HG03469 (cell line): ENCODE measurements around the gene COL24A1.
"Not testable (repeated sequence)": the region's sequence is repeated elsewhere in the genome, so short reads cannot be mapped to it uniquely, and the experiment has no call there.

ENCODE experiments used
- ATAC-seq: cut with Tn5 transposase; IDR thresholded peaks from one replicate; pipeline ENCODE4 v1.9.1; 2021; ENCODE audit warnings: mild to moderate bottlenecking, moderate library complexity, moderate number of reproducible peaks; ENCODE audit not compliant: unreplicated experiment

COL24A1 gene

DNA sequence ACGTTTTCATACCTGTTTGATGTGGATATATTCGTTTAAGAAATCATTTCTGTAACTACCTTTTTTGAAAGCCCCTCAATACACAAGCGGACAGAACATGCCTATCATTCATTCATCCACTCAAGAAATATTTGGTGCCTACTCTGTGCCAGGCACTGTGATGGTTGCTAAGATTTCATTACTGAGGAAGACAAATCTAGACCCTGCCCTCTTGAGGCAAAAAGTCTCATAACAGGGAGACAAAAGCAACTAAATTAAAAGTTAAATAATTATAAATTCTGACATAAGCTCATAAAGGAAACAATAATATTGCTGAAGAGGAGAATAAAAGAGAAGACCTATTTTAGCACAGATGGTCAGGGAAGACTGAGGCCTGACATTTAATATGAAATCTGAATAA lies 244.8 kb downstream of the COL24A1 start:
- ATAC-seq = no peak

DNA sequence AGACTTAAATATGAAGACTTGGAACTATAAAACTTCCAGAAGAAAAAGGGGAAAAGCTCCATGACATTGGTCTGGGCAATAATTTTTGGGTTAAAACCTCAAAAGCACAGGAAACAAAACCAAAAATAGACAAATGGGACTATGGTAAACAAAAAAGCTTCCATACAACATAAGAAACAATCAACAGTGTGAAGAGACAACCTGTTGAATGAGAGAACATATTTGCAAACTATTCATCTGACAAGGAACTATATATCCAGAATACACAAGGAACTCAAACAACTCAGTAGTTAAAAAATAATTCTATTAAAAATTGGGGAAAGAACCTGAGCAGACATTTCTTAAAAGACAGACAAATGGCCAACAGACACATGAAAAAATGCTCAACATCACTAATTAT lies 255.7 kb downstream of the COL24A1 start:
- ATAC-seq = no peak

DNA sequence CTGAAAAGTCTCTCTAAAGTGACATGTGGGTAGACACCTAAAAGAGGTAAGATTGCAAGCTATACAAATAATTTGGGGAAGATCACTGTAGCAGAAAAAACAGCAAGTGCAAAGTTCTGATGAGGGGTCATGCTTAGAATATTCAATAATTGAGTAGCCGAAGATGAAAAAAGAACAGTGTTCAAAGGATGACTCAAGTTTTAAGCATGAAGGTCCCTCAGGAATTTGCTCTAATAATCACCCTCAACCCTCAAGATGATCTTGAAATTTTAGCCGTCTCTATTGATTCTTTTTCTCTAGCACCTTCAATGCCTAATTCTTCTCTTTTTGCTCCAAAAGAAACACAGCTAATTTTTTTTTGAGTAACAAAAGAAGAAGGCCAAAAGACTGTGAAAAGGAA lies 257.7 kb downstream of the COL24A1 start:
- no peak for ATAC-seq

DNA sequence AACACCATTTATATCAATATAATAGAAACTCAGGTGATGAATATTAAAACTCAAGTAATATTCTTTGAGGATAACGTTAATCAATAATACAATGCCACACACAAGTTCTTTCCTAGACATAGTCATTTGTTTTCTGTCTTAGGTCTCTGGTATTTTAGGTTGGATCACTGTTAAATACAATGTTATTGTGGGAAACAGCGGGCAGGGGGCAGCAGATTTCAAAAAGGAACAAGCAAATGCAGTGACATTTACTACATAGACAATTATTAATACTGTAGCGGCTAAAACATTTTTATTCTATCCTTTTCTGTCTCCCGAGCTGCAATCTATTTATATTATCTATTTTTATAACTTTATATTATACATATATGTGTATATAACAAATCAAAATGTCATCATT lies 261.9 kb downstream of the COL24A1 start:
- no peak for ATAC-seq

DNA sequence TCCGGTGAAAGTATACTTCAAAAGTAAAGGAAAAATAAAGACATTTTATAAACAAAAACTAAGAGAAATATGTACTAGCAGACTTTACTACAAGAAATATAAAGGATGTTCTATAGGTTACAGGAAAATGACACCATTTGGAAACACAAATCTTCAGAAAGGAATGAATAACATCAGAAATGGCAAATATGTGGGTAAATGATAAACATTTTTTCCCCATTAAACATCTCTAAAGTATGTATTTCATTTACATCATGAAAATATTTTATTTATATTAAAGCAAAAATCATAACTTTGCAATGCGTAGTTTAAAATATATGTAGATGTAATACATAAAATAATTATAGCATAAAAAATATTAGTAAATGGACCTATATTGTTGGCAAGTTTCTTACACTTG lies 264.2 kb downstream of the COL24A1 start:
- ATAC-seq = no peak

DNA sequence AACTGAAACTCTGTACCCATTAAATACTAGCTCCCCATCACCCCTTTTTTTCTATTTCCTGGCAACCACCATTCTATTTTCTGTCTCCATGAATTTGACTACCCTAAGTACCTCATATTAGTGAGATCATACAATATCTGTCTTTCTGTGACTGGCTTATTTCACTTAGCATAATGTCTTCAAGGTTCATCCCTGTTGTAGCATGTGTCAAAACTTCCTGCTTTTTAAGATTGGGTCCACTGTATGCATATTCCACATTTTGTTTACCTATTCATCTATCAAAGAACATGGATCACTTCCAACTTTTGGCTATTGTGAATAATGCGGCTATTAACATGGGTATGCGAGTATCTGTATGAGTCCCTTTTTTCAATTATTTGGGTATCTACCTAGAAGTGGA lies 266.7 kb downstream of the COL24A1 start:
- ATAC-seq = no peak

DNA sequence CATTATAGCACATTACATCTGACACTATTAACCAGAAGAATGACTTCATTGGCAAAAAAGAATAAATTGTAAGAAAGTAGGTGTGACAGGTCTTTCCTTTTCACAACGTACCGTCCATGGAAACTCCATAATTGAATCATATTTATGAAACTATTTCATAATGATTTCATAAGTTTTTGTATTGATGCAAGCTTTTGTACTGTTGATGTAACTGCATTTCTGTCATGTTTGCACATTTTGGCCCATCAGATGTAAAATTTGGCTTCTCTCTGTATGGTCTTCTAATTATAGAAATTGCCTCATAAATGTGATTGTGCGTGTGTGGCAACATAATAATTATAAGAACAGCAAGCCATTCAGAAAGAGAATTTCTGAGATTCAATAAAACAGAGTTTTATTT lies 267.7 kb downstream of the COL24A1 start:
- no peak for ATAC-seq

DNA sequence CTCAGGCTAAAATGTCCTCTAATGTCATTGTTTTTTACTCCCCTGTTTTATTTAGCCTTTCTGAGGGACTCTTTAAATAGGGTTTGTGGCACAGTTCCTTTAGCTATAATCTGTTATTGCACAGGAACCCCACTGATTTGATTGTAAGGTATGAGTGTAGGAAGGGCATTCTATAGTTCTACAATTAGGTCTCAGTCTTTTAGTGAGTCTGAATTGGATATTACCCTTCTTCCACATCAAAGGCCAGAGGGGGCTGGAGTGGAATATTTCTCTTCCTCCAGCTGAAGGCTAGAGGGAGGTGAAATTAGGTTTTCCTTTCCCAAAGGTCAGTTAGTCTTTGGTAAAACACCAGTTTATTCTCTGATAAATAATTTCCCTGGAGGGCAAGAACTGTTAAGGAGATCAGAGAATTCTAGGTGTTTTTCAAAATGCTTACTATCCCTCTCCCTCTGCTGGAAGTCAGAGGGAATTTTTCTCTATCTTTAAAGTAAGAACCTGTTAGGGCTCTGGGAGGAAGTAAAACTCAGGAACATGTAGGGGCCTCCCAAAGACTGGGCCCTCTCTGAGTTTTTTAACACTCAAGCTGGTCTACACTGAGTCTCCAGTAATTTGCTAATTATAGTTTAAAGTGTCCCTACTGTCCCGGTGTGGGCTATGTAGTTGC lies 272.1 kb downstream of the COL24A1 start:
- no peak for ATAC-seq

DNA sequence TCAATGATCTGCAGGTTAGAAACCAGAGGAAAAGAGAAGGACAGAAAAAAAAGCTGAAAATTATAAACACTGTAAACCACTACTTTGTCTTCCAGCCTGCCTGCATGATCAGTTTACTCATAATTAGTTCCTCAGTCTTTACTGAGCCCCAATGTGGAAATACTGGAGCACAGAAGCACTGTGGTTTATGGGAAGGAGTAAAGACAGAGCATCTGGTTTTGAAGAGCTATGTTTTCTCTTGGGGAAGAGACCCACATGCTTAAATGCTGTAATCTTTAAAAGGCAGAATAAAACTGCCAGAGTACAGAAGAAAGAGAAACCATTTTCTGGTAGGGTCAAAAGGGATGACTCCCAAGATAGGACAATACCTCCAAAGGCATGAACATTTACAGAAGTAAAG lies 289.4 kb downstream of the COL24A1 start:
- ATAC-seq = no peak

DNA sequence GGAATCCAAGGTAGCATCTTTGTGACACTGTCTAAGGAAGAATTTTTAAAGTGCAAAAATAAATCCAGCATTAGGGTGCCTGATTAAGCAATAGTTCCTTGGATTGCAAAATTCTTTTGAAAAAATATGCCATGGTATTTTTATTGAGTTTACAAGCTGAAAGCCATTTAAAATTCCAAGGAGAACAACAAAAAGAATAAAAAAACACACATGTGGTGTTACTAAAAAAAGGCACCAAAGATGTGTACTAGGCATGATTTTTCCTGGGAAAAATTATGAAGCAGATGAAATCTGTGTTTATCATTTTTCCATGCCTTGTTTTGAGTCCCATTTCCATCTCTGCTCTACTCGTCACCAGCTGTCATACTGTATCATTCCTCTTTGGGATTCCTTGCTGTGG lies 291.4 kb downstream of the COL24A1 start:
- ATAC-seq = no peak

DNA sequence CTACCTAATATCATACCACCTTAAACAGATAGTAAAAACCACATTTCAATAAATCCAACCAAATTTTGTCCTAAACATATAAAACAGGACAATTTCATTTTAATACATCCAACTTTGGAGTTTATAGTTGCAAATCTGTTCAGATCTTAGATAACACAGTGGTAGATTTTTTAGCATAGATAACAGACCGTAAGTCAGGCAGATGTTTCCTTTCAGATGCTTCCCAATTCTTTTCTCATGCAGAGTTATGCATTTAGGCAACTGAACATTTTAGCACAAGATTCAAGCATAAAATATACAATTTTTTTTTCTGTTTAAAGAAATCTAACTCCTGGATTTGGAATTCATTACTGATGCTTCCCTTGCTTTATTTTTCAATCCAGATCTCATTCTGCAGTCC lies 291.8 kb downstream of the COL24A1 start:
- ATAC-seq = no peak

DNA sequence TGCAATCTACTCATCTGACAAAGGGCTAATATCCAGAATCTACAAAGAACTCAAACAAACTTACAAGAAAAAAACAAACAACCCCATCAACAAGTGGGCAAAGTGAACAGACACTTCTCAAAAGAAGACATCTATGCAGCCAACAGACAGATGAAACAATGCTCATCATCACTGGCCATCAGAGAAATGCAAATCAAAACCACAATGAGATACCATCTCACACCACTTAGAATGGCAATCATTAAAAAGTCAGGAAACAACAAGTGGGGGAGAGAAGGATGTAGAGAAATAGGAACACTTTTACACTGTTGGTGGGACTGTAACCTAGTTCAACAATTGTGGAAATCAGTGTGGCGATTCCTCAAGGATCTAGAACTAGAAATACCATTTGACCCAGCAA lies 292.9 kb downstream of the COL24A1 start:
- ATAC-seq = not testable (repeated sequence)

DNA sequence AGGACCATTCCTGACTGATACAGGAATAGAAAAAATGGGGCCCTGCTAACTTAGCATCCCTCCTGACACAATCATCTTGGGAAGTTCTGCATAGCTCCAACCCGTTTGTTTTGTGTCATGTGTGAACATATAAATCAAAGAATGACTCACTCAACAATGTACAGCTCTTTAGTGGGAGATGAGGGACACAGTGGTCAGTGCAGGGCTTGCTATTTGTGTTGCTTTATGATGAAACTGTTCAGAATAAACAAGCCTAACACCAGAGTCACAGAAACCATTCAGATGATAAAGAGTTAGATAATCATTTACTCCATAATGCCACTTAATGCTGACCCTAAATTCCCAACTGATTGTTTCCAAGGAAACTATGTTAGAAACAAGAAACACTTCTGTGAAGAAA lies 294.1 kb downstream of the COL24A1 start:
- ATAC-seq = no peak

DNA sequence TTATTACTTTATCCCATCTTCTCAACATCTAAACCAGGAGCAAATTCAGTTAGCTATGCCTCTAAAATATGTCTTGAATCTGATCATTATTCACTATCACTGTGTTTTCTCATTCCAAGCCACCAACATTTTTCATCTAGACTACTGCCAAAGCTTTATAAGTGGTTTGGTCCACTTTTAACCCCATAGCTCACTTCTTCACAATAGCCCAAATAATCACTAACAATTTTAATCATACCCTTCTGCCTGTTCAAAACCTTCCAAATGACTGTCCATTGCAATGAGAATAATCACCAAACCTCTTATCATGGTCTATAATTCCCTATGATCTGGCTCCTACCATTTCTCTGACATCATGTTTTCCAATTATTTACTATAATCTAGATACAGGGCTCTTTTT lies 298.6 kb downstream of the COL24A1 start:
- no peak for ATAC-seq

DNA sequence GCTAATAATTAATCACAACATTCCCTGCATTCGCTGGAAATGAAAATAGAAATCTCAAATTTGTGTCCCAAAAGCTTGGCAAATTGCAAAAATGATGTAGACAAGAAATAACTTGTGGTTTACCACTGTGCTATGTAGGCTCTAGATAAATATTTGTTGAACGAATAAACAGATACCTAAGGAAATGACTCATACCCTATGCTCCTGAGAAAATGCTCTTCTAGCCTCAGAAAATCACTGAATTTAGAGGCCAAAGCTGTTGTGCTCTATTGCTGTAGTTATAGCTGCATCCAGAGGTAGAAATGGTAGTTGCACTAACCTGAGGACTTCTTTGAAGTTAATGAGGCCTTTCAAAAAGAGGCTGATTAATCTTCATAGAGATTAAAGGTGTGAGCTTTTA lies 306.3 kb downstream of the COL24A1 start:
- no peak for ATAC-seq

DNA sequence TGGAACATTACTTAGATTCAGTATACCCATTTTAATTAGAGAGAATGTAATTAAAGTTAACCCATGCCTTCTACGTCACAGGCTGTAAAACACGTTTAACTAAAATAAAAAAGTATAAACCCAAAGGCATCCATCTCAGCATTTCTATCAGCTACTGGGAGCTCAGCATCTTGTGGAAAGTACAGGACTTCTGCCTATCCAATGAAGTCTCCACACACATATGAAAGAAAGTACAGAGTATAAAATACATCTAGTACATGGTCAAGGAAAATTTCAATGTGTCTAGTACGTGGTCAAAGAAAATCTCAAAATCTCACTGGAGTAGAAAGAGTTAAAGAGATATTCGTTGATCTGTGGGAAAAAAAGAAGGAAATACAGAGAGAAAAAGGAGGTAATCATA lies 306.9 kb downstream of the COL24A1 start:
- no peak for ATAC-seq

DNA sequence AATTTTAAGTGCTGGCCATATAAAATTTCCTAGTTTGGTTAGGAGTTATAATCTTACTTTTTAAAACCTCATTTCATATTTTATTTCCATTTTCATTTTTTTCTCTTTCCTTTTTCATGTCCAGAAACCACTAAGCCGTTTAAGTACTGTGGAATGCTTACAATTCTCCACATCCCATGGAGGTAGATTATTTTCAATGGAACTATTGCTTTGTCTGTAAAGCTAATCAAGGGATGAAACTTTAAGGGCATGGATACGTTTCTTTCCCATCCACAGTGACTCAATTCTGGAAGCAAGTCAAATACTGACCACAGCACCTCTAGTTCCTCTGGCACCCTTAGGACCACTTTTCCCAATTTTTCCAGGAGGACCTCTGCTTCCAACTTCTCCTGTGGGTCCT lies 309.2 kb downstream of the COL24A1 start:
- ATAC-seq = no peak

DNA sequence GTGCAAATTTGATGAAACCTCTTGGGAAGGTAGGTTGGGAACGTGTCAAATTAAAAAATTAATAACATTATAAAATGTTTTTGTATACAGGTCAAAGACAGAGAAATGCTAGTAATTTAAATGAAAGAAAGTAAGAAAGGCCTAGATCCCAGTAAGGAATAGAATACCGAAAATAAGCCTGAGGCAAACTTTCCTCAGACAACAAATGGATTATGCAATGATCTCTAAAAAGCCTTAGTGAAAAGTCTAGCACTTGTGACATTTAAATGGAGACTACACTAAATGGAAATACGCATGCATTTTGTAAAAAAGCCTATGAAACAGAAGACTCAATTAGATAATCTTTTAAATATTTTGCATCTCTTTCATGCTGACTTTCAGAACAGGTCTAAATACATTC lies 309.9 kb downstream of the COL24A1 start:
- ATAC-seq = no peak

DNA sequence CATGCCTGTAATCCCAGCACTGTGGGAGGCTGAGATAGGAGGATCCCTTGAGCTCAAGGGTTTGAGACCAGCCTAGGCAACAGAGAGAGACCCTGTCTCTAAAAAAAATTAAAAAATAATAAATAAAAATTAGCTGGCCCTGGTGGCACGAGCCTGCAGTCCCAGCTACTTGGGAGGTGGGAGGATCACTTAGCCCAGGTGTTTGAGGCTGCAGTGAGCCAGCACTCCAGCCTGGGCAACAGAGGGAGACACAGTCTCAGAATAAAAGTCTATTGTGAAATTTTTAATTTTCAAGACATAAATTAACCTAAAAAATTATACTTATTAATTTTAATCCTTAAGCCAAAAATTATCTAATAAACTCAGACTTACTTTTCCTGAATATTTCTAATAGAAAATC lies 317.1 kb downstream of the COL24A1 start:
- no peak for ATAC-seq

DNA sequence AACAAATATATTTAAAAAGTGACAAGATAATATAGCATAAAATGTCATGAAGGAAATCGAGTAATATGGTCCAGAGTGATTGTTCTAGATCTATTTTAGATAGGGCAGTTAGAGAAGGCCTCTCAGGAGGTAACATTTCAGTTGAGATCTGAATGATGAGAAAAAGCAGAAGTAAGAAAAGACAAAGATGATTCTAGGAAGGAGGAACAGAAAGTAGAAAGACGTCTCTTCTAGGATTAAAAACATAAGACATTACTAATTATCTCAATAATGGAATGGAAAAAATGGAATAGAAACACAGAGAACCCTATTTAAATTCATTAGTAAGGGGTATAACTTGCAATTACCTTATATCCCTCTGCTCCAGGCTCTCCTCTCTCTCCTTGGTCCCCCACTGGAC lies 318.3 kb downstream of the COL24A1 start:
- ATAC-seq = peak; percentile 85

DNA sequence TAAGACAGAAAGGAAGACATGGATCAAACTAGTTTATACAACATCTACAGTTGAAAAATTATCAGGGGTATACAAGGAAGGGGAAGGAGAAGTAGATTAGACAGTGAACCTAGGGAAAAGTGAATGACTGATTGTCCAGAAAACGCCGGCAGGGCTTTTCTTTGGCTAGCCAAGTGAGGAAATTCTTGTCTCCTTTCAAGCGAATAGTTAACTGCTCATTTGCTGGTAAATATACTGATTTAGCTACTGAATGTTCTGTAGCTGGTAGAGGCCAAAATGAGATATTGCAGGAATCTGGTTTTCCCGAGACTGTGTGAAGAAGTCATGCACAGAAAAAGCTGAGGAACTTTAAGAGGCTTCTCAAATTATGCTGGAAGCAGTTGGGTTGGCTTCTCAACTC lies 319.8 kb downstream of the COL24A1 start:
- ATAC-seq = no peak

DNA sequence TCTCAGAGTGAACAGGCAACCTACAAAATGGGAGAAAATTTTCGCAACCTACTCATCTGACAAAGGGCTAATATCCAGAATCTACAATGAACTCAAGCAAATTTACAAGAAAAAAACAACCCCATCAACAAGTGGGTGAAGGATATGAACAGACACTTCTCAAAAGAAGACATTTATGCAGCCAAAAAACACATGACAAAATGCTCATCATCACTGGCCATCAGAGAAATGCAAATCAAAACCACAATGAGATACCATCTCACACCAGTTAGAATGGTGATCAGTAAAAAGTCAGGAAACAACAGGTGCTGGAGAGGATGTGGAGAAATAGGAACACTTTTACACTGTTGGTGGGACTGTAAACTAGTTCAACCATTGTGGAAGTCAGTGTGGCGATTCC lies 323.4 kb downstream of the COL24A1 start:
- not testable (repeated sequence) for ATAC-seq

DNA sequence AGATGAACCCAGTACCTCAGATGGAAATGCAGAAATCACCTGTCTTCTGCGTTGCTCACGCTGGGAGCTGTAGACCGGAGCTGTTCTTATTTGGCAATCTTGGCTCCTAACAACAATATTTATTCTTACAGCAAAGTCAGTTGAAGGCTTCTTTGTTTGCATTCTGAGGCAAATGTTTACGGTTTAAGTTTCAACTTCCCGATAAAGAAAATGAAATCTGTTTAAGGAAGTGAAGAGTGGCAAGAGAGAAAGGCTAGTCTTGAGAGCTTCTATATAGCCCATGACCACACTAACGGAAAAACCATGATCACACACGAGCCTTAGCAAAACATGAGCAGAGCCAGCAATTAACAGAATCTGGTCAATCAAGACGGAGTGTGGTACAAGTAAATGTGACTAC lies 325.7 kb downstream of the COL24A1 start:
- ATAC-seq = no peak
